T-cell (primary cell): ENCODE data around the gene NDUFS2. TPM values are rescaled to one million over a fixed set of nuclear protein-coding genes. Genes with fewer than 3 reads are reported as not detected.
A peak's percentile ranks its signal among the peaks of the same experiment; 100 is the strongest.

Experiments used
- ATAC-seq, 4 experiments: fragments of 200-7000 bp in 3 of 4; fragments of 150-1000 bp in 1 of 4; cut with Tn5 transposase; replicated peaks in 1 of 4; 1 replicate in 3 of 4; 2 replicates in 1 of 4; pipeline ENCODE4 v1.10.0; 2021; ENCODE audit warnings: moderate library complexity in 3 of 4, mild to moderate bottlenecking in 2 of 4, moderate number of reproducible peaks in 1 of 4
- CTCF ChIA-PET, 2 donors: fragments of 300-600 bp; sonication (Branson Sonifier 250); formaldehyde crosslinking; loops; one replicate each; lab custom pipeline; 2022; ENCODE audit warnings: antibody characterized with exemption in 2 of 2; lab: Charles Lee
- POLR2A ChIA-PET, 2 donors: fragments of 300-600 bp; sonication (Branson Sonifier 250); formaldehyde crosslinking; loops; one replicate each; lab custom pipeline; 2022; ENCODE audit warnings: antibody characterized with exemption in 2 of 2; lab: Charles Lee
- DNase-seq, 35 experiments: peaks; one replicate each; pipeline versions ENCODE4 v3.0.0 to v3.0.0-alpha.2; 2013 to 2023
- H3K27ac ChIP-seq: one replicate; pipeline ENCODE4 v1.5.1; 2013; ENCODE audit warnings: low read length
- H3K27me3 ChIP-seq, 2 experiments: replicated peaks in 1 of 2; 1 replicate in 1 of 2; 2 replicates in 1 of 2; pipeline versions ENCODE4 v1.6.1 to v1.7.0; 2013; ENCODE audit warnings: low read length in 1 of 2, mixed read lengths in 1 of 2; ENCODE audit not compliant: control insufficient read depth in 2 of 2, insufficient read depth in 2 of 2; ENCODE audit errors: extremely low read depth in 1 of 2
- H3K36me3 ChIP-seq, 2 donors: 1 replicate in 1 of 2; 2 replicates in 1 of 2; pipeline versions ENCODE4 v1.6.1 to v1.7.0; 2013; ENCODE audit warnings: low read length in 1 of 2; ENCODE audit not compliant: control insufficient read depth in 2 of 2, insufficient read depth in 1 of 2; ENCODE audit errors: extremely low read depth in 1 of 2
- H3K4me1 ChIP-seq, 2 experiments: 1 replicate in 1 of 2; 2 replicates in 1 of 2; pipeline versions ENCODE4 v1.6.1 to v1.7.0; 2013; ENCODE audit warnings: low read length in 2 of 2, mixed read lengths in 1 of 2; ENCODE audit not compliant: insufficient read depth in 2 of 2, control insufficient read depth in 1 of 2; ENCODE audit errors: extremely low read depth in 1 of 2
- H3K4me3 ChIP-seq, 2 donors: 1 replicate in 1 of 2; 2 replicates in 1 of 2; pipeline versions ENCODE4 v1.5.1 to v1.7.0; 2013; ENCODE audit warnings: mild to moderate bottlenecking in 2 of 2, low read length in 1 of 2, moderate library complexity in 1 of 2; ENCODE audit not compliant: control insufficient read depth in 1 of 2; ENCODE audit errors: extremely low read depth in 1 of 2
- H3K9me3 ChIP-seq: 2 replicates; pipeline ENCODE4 v1.7.0; 2013
- H3K27ac Mint-ChIP-seq, 2 donors: one replicate each; pipeline ENCODE4 v1.8.0; 2020 to 2021; ENCODE audit warnings: mild to moderate bottlenecking in 2 of 2, mixed read lengths in 2 of 2
- H3K27me3 Mint-ChIP-seq, 2 donors: one replicate each; pipeline ENCODE4 v1.8.0; 2021 to 2022; ENCODE audit warnings: mixed read lengths in 2 of 2
- H3K36me3 Mint-ChIP-seq: one replicate; pipeline ENCODE4 v1.8.0; 2021; ENCODE audit warnings: mixed read lengths
- H3K4me1 Mint-ChIP-seq, 3 donors: one replicate each; pipeline ENCODE4 v1.8.0; 2020 to 2022; ENCODE audit warnings: mixed read lengths in 3 of 3, mild to moderate bottlenecking in 1 of 3
- H3K4me3 Mint-ChIP-seq, 3 donors: one replicate each; pipeline ENCODE4 v1.8.0; 2020 to 2022; ENCODE audit warnings: mild to moderate bottlenecking in 3 of 3, mixed read lengths in 3 of 3, moderate library complexity in 3 of 3
- H3K9me3 Mint-ChIP-seq, 3 donors: one replicate each; pipeline ENCODE4 v1.8.0; 2020 to 2022; ENCODE audit warnings: mixed read lengths in 3 of 3
- WGBS: methylation state at CpG from one replicate; pipeline ENCODE4 v1.1.5; 2013; ENCODE audit warnings: missing lambda C conversion rate; ENCODE audit not compliant: insufficient coverage; 5-methylcytosine and 5-hydroxymethylcytosine counted together
- total RNA-seq, 35 experiments: library from RNA in 6 of 35; stranded (reverse) in 6 of 35; fragments of 120-200 nt in 1 of 35; gene quantifications; one replicate each; pipeline versions ENCODE4 v1.2.1 to v1.2.4 and lab custom pipeline; 2013 to 2026

Gene NDUFS2
- total RNA-seq, 5 donors from 2014 or later (not counting 1 experiment from before 2014, with no cell fraction given), result 57.3 to 92.2 (median 88.2) TPM

GRCh38 chr1:161171191-161171590 is 31.0 kb upstream of the NDUFS2 start:
- peaks cover 26 to 71% of the 10 kb centered on the region in 2 donors for H3K36me3 ChIP-seq
- H3K27ac ChIP-seq, result no peak overlapping the region
- DNase-seq (no peak), ATAC-seq (no peak)
- ChIA-PET CTCF (interaction anchor here in 1 of 2 donors (1.6 kb wide), 1 partner anchor 54 kb away, joined by 3 read pairs; the partner anchor contains the start of gene TOMM40L), POLR2A (no interaction called here)
- no peaks in the 10 kb centered on the region for H3K9me3 ChIP-seq
- no CpG with 5 or more reads among the region's 5 CpGs for WGBS
- no peaks in the 10 kb centered on the region for H3K9me3 Mint-ChIP-seq
- no peaks in the 10 kb centered on the region for H3K27me3 ChIP-seq
- H3K4me3 Mint-ChIP-seq, result no peak overlapping the region
- H3K4me3 ChIP-seq, result no peak overlapping the region
- H3K4me1 Mint-ChIP-seq, result peaks cover 51 to 60% (median 55%) of the 10 kb centered on the region in 3 donors
- H3K27me3 Mint-ChIP-seq, result no peaks in the 10 kb centered on the region
- peaks cover 10 to 34% of the 10 kb centered on the region in 2 experiments for H3K4me1 ChIP-seq
- peak overlapping the region in 1 of 2 donors; percentile 57 for H3K27ac Mint-ChIP-seq
- H3K36me3 Mint-ChIP-seq, result peaks cover 49% of the 10 kb centered on the region

GRCh38 chr1:161171696-161172095 is 30.5 kb upstream of the NDUFS2 start:
- peaks cover 26 to 71% of the 10 kb centered on the region in 2 donors for H3K36me3 ChIP-seq
- peaks cover 13 to 35% of the 10 kb centered on the region in 2 experiments for H3K4me1 ChIP-seq
- H3K27me3 ChIP-seq, result no peaks in the 10 kb centered on the region
- 79% methylated on average over 11 of the region's 12 CpGs for WGBS
- no peak overlapping the region for H3K27ac ChIP-seq
- ChIA-PET CTCF (interaction anchor here in 1 of 2 donors (1.6 kb wide), 1 partner anchor 54 kb away, joined by 3 read pairs; the partner anchor contains the start of gene TOMM40L), POLR2A (no interaction called here)
- no peaks in the 10 kb centered on the region for H3K9me3 ChIP-seq
- H3K9me3 Mint-ChIP-seq, result no peaks in the 10 kb centered on the region
- no peak overlapping the region for H3K4me3 Mint-ChIP-seq
- ATAC-seq, result no peak
- H3K36me3 Mint-ChIP-seq, result peaks cover 51% of the 10 kb centered on the region
- DNase-seq, result no peak
- H3K27me3 Mint-ChIP-seq, result no peaks in the 10 kb centered on the region
- no peak overlapping the region for H3K4me3 ChIP-seq
- H3K27ac Mint-ChIP-seq, result no peak overlapping the region
- H3K4me1 Mint-ChIP-seq, result peaks cover 56 to 60% (median 57%) of the 10 kb centered on the region in 3 donors

- ATAC-seq, result no peak
- Histone ChIP-seq H3K4me1 (peaks cover 8 to 32% of the 10 kb centered on the region in 2 experiments), H3K27ac (no peak overlapping the region), H3K36me3 (peaks cover 26 to 71% of the 10 kb centered on the region in 2 donors), H3K9me3 (no peaks in the 10 kb centered on the region), H3K27me3 (no peaks in the 10 kb centered on the region), H3K4me3 (no peak overlapping the region)
- Mint-ChIP-seq H3K4me1 (peaks cover 55 to 58% (median 56%) of the 10 kb centered on the region in 3 donors), H3K9me3 (no peaks in the 10 kb centered on the region), H3K4me3 (no peak overlapping the region), H3K27ac (peak overlapping the region; percentile 72 to 80), H3K27me3 (no peaks in the 10 kb centered on the region), H3K36me3 (peaks cover 51% of the 10 kb centered on the region)
- no CpG with 5 or more reads among the region's 1 CpG for WGBS
- no peak for DNase-seq
- POLR2A ChIA-PET, result no interaction called here
- CTCF ChIA-PET, result interaction anchor here in 1 of 2 donors (1.6 kb wide), 1 partner anchor 53 kb away, joined by 3 read pairs; the partner anchor contains the start of gene TOMM40L
Measured at GRCh38 chr1:161172349-161172748, 29.8 kb upstream of the NDUFS2 start.

DNA sequence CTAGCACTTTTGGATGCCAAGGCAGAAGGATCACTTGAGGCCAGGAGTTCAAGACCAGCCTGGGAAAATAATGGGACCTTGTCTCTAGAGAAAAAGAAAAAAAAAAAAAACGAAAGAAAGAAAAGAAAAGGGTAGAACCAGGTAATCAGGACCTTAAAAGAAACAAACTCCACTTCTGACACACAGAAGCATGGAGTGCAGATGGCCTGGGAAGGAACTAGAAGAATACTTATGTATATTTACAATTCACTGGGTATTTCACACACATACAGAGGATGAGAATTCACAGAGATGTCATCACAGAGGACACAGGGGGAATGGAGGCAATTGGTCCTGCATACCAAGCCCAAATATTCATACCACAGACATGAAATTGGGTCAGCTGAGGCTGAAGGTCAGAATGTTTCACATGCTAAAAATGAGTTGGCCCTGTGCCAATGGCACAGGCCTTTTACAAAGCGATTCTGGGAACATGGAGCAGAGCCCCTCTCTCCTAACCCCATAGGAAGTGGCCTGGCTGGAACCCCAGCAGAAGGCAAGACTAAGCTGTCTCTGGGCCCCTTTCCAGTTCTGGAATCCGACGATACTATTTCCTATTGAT is 29.3 kb upstream of the NDUFS2 start:
- Mint-ChIP-seq H3K4me1 (peaks cover 57 to 61% (median 59%) of the 10 kb centered on the region in 3 donors), H3K36me3 (peaks cover 51% of the 10 kb centered on the region), H3K27ac (peak overlapping the region; percentile 72 to 80), H3K9me3 (no peaks in the 10 kb centered on the region), H3K4me3 (no peak overlapping the region), H3K27me3 (no peaks in the 10 kb centered on the region)
- Histone ChIP-seq H3K9me3 (no peaks in the 10 kb centered on the region), H3K36me3 (peaks cover 26 to 71% of the 10 kb centered on the region in 2 donors), H3K4me3 (no peak overlapping the region), H3K27ac (no peak overlapping the region), H3K27me3 (no peaks in the 10 kb centered on the region), H3K4me1 (peaks cover 8 to 33% of the 10 kb centered on the region in 2 experiments)
- ChIA-PET CTCF (interaction anchor here in 1 of 2 donors (1.6 kb wide), 1 partner anchor 53 kb away, joined by 3 read pairs; the partner anchor contains the start of gene TOMM40L), POLR2A (interaction anchor here in 1 of 2 donors (0.5 kb wide), 1 partner anchor 405 kb away, joined by 3 read pairs; no protein-coding TSS in a partner anchor)
- DNase-seq (no peak), ATAC-seq (no peak)
- 100% methylated on average over 1 of the region's 4 CpGs for WGBS

DNA sequence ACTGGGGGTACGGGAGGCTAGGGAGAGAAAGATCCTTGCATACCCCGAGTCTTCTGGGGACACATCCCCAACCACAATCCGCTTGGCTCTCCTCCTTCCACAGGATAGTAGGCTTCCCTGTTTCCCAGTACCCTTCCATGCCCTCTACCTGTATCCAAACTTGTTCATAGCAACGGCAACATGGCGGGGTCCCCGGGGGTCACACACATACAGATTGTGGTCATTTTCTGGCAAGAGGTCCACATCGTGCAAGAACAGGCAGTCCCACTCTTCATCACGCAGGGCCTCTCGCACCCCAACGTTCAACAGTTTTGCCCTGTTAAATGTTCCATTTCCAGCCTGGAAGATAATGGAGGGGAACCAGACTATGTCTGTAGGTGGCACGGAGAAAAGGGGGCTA is 28.5 kb upstream of the NDUFS2 start:
- H3K27me3 ChIP-seq, result no peaks in the 10 kb centered on the region
- ATAC-seq (no peak), DNase-seq (no peak)
- H3K4me1 ChIP-seq, result peaks cover 8 to 33% of the 10 kb centered on the region in 2 experiments
- POLR2A ChIA-PET, result no interaction called here
- H3K27me3 Mint-ChIP-seq, result no peaks in the 10 kb centered on the region
- CTCF ChIA-PET, result interaction anchor here in 1 of 2 donors (0.7 kb wide), 1 partner anchor 8 kb away, joined by 3 read pairs; the partner anchor contains the start of gene PPOX
- H3K9me3 ChIP-seq, result no peaks in the 10 kb centered on the region
- H3K27ac Mint-ChIP-seq, result peak overlapping the region in 1 of 2 donors; percentile 48
- H3K9me3 Mint-ChIP-seq, result no peaks in the 10 kb centered on the region
- no peak overlapping the region for H3K27ac ChIP-seq
- no peak overlapping the region for H3K4me3 Mint-ChIP-seq
- peaks cover 21 to 66% of the 10 kb centered on the region in 2 donors for H3K36me3 ChIP-seq
- H3K36me3 Mint-ChIP-seq, result peaks cover 51% of the 10 kb centered on the region
- no peak overlapping the region for H3K4me3 ChIP-seq
- H3K4me1 Mint-ChIP-seq, result peaks cover 57 to 67% (median 61%) of the 10 kb centered on the region in 3 donors
- 94% methylated on average over 9 of the region's 11 CpGs for WGBS

GRCh38 chr1:161174911-161175310 is 27.3 kb upstream of the NDUFS2 start:
- Mint-ChIP-seq H3K4me3 (peak overlapping the region; percentile 44 to 99 (median 91)), H3K36me3 (peaks cover 47% of the 10 kb centered on the region), H3K27ac (peak overlapping the region; percentile 62 to 99), H3K27me3 (no peaks in the 10 kb centered on the region), H3K9me3 (no peaks in the 10 kb centered on the region), H3K4me1 (peaks cover 57 to 70% (median 61%) of the 10 kb centered on the region in 3 donors)
- no peak for ATAC-seq
- POLR2A ChIA-PET, result interaction anchor here (0.6 to 0.7 kb wide), 2 partner anchors 28 to 154 kb away, joined by 3 to 4 read pairs; partner anchors contain the start of gene F11R (in 1 of the 2)
- Histone ChIP-seq H3K4me3 (no peak overlapping the region), H3K27ac (no peak overlapping the region), H3K36me3 (peaks cover 16 to 56% of the 10 kb centered on the region in 2 donors), H3K27me3 (no peaks in the 10 kb centered on the region), H3K4me1 (peaks cover 8 to 38% of the 10 kb centered on the region in 2 experiments), H3K9me3 (no peaks in the 10 kb centered on the region)
- WGBS, result over 99% methylated on average over 10 of the region's 11 CpGs
- CTCF ChIA-PET, result no interaction called here
- DNase-seq, result no peak
